K562 (cell line): ENCODE results near the gene USP27X. TPM values are rescaled to one million over a fixed set of nuclear protein-coding genes. Genes with fewer than 3 reads are reported as not detected.

Source experiments
- ATAC-seq: fragments of 200-7000 bp; cut with Tn5 transposase; 3 replicates; pipeline ENCODE4 v1.9.1; 2020; ENCODE audit warnings: moderate library complexity
- BruUV-seq: library from RNA; stranded (reverse); fragments of 400-500 nt; replicated peaks from 2 replicates; lab custom pipeline; 2021; lab: Mats Ljungman, UMichigan
- CTCF ChIA-PET: fragments of 300-600 bp; formaldehyde crosslinking; extraction: SDS; loops from one replicate; lab custom pipeline; 2021; ENCODE audit warnings: low intra/inter-chr PET ratio; lab: Yijun Ruan, JAX
- POLR2A ChIA-PET: fragments of 300-600, 350-650 bp; sonication (Branson Sonifier 250); formaldehyde crosslinking; extraction: SDS; loops from one replicate; lab custom pipeline; 2021; ENCODE audit warnings: antibody characterized with exemption, inconsistent platforms; lab: Yijun Ruan, JAX
- DNase-seq, 4 experiments: peaks; one replicate each; pipeline versions ENCODE4 v3.0.0 to v3.0.0-alpha.2; 2011 to 2018; ENCODE audit warnings: low spot score in 3 of 4, mixed read lengths in 3 of 4; ENCODE audit errors: extremely low read depth in 1 of 4
- FAIRE-seq: peaks from 2 replicates; lab custom pipeline; 2011; peaks lifted over from hg19 to GRCh38; lab: Jason Lieb, UNC
- H2AFZ ChIP-seq: 2 replicates; pipeline ENCODE4 v1.6.0; 2011; ENCODE audit warnings: low read depth, low read length, control low read depth, inconsistent platforms
- H3K27ac ChIP-seq: fragments of 200-600 bp; 3 replicates; pipeline ENCODE4 v1.8.0; 2011; ENCODE audit warnings: low read depth, mild to moderate bottlenecking, control low read depth, inconsistent platforms, low read length, moderate library complexity, mixed read lengths; ENCODE audit errors: extremely low read depth
- H3K27me3 ChIP-seq, 2 experiments: fragments of 300-600 bp in 1 of 2; 2 replicates in 1 of 2; 3 replicates in 1 of 2; pipeline versions ENCODE4 v1.6.0 to v1.8.0; 2011; ENCODE audit warnings: inconsistent platforms in 2 of 2, low read length in 2 of 2, mild to moderate bottlenecking in 1 of 2, mixed read lengths in 1 of 2, moderate library complexity in 1 of 2; ENCODE audit not compliant: control insufficient read depth in 2 of 2, insufficient read depth in 2 of 2
- H3K36me3 ChIP-seq: fragments of 300-600 bp; 3 replicates; pipeline ENCODE4 v1.8.0; 2011; ENCODE audit warnings: mild to moderate bottlenecking, low read length, inconsistent platforms; ENCODE audit not compliant: control insufficient read depth, insufficient read depth
- H3K4me1 ChIP-seq, 2 experiments: fragments of 200-600 bp in 1 of 2; replicated peaks in 1 of 2; 2 replicates in 1 of 2; 3 replicates in 1 of 2; pipeline versions ENCODE4 v1.5.1 to v1.8.0; 2011; ENCODE audit warnings: inconsistent platforms in 2 of 2, low read length in 2 of 2, mild to moderate bottlenecking in 1 of 2, mixed read lengths in 1 of 2, moderate library complexity in 1 of 2; ENCODE audit not compliant: control insufficient read depth in 2 of 2, insufficient read depth in 2 of 2
- H3K4me2 ChIP-seq: 2 replicates; pipeline ENCODE4 v1.6.1; 2011; ENCODE audit warnings: low read length, control low read depth, inconsistent platforms, mixed read lengths; ENCODE audit not compliant: insufficient read depth
- H3K4me3 ChIP-seq: fragments of 200-600 bp; sonication (generic), shearing (Covaris generic); 2 replicates; pipeline ENCODE4 v1.5.1; 2016; ENCODE audit warnings: control low read depth, inconsistent platforms
- H3K79me2 ChIP-seq: fragments of 200-600 bp; 3 replicates; pipeline ENCODE4 v1.8.0; 2011; ENCODE audit warnings: low read length, inconsistent platforms; ENCODE audit not compliant: control insufficient read depth, insufficient read depth
- H3K9ac ChIP-seq, 2 experiments: 2 replicates each; pipeline versions ENCODE4 v1.6.0 to v1.6.1; 2011; ENCODE audit warnings: low read depth in 2 of 2, low read length in 2 of 2, control low read depth in 1 of 2, inconsistent platforms in 1 of 2, mild to moderate bottlenecking in 1 of 2, mixed read lengths in 1 of 2; ENCODE audit not compliant: insufficient read depth in 1 of 2
- H3K9me1 ChIP-seq: one replicate; pipeline ENCODE4 v1.6.0; 2011; ENCODE audit warnings: inconsistent platforms, mild to moderate bottlenecking, low read length, moderate library complexity; ENCODE audit not compliant: control insufficient read depth, insufficient read depth
- H3K9me3 ChIP-seq: replicated peaks from 2 replicates; pipeline ENCODE4 v1.5.1; 2011; ENCODE audit warnings: low read depth, low read length, inconsistent platforms; ENCODE audit not compliant: control insufficient read depth, insufficient read depth
- H4K20me1 ChIP-seq: replicated peaks from 2 replicates; pipeline ENCODE4 v1.6.1; 2011; ENCODE audit warnings: low read length, inconsistent platforms, mixed read lengths; ENCODE audit not compliant: control insufficient read depth, insufficient read depth
- BMI1 ChIP-seq: fragments of 150-350 bp; IDR thresholded peaks from 2 replicates; pipeline ENCODE4 v1.6.1; 2014; ENCODE audit warnings: low read length
- COPS2 ChIP-seq: fragments of 450-650 bp; conservative IDR thresholded peaks from 2 replicates; pipeline ENCODE4 v1.6.1; 2016; ENCODE audit warnings: mild to moderate bottlenecking, moderate library complexity
- CREBBP ChIP-seq: IDR thresholded peaks from one replicate; pipeline ENCODE4 v1.6.1; 2012; ENCODE audit warnings: low read depth, mild to moderate bottlenecking, control low read depth, inconsistent platforms, low read length
- GATA2 ChIP-seq: sonication (generic); formaldehyde crosslinking; IDR thresholded peaks from 2 replicates; pipeline ENCODE4 v1.4.0; 2020; ENCODE audit warnings: mild to moderate bottlenecking, missing genetic modification reagents
- KLF13 ChIP-seq: fragments of 450-650 bp; IDR thresholded peaks from 2 replicates; pipeline ENCODE4 v1.6.1; 2016; ENCODE audit warnings: missing genetic modification characterization, low read depth, mild to moderate bottlenecking, missing compliant biosample characterization, moderate library complexity, borderline replicate concordance
- SIN3B ChIP-seq: fragments of 450-650 bp; IDR thresholded peaks from 2 replicates; pipeline ENCODE4 v1.6.1; 2017; ENCODE audit warnings: low read depth, mild to moderate bottlenecking, moderate library complexity
- SP1 ChIP-seq: sonication (generic); formaldehyde crosslinking; IDR thresholded peaks from 2 replicates; pipeline ENCODE4 v1.8.1; 2022; ENCODE audit warnings: mild to moderate bottlenecking, missing genetic modification reagents
- SUPT5H ChIP-seq: fragments of 450-650 bp; IDR thresholded peaks from 2 replicates; pipeline ENCODE4 v1.6.1; 2016
- TRIM24 ChIP-seq, 2 experiments: fragments of 450-650 bp; IDR thresholded peaks; 2 replicates each; pipeline ENCODE4 v1.6.1; 2016
- USF2 ChIP-seq: sonication (generic); formaldehyde crosslinking; IDR thresholded peaks from 2 replicates; pipeline ENCODE4 v1.5.0; 2020; ENCODE audit warnings: missing genetic modification reagents
- whole genome bisulfite sequencing: fragments of 100-300 bp; shearing (Covaris generic); methylation state at CpG from one replicate; pipeline ENCODE4 v1.1.6; 2016; ENCODE audit warnings: low coverage, mixed read lengths; ENCODE audit not compliant: insufficient coverage; ENCODE audit errors: missing lambda C conversion rate; 5-methylcytosine and 5-hydroxymethylcytosine counted together
- in situ Hi-C: fragments of 300-500 bp; cut with MboI; formaldehyde crosslinking; loops from 4 replicates; pipeline ENCODE4 v1.15.0; 2018; ENCODE audit warnings: inconsistent platforms, mixed read lengths
- intact Hi-C: fragments of 100-400 bp; cut with micrococcal nuclease; formaldehyde crosslinking; loops from 2 replicates; pipeline ENCODE4 v1.14.2; 2022
- polyA plus RNA-seq, 8 experiments: library from polyadenylated mRNA; depleted of rRNA in 4 of 8; stranded (reverse) in 5 of 8; unstranded in 3 of 8; fragments of >200 nt; fragmentation: Nextera tagmentation in 2 of 8; fragmentation: Illumina TruSeq in 1 of 8; extraction: Ambion mirVana in 2 of 8; extraction: Trizol in 1 of 8; gene quantifications; 2 replicates each; pipeline versions ENCODE4 v1.2.1 to v1.2.3, GENCODE V29; 2011 to 2014; ENCODE audit warnings: inconsistent platforms in 1 of 8, missing spikeins in 1 of 8
- total RNA-seq, 7 experiments: library from RNA; depleted of rRNA in 6 of 7; stranded (reverse); fragments of >200 nt in 6 of 7; fragmentation: Illumina TruSeq in 2 of 7; extraction: Trizol in 2 of 7; gene quantifications; 2 replicates each; pipeline versions ENCODE4 v1.2.1 to v1.2.3, GENCODE V29; 2011 to 2021; ENCODE audit warnings: low replicate concordance in 1 of 7
- TF ChIP-seq, protein P1 (sequence below), 2 experiments: fragments of 450-650 bp; conservative IDR thresholded peaks; 2 replicates each; pipeline ENCODE4 v1.6.1; 2017; ENCODE audit warnings: mild to moderate bottlenecking in 2 of 2, moderate library complexity in 2 of 2
- TF ChIP-seq, protein P2 (sequence below), 2 experiments: fragments of 250-450 bp in 1 of 2; fragments of 450-650 bp in 1 of 2; sonication (Bioruptor Pico) in 1 of 2; IDR thresholded peaks; 2 replicates each; pipeline versions ENCODE4 v1.6.1 to v1.8.0; 2016 to 2021; ENCODE audit warnings: mild to moderate bottlenecking in 2 of 2, moderate library complexity in 2 of 2, missing compliant biosample characterization in 1 of 2, missing genetic modification characterization in 1 of 2
- TF ChIP-seq, protein P3 (sequence below): sonication (generic); formaldehyde crosslinking; IDR thresholded peaks from 2 replicates; pipeline ENCODE4 v1.8.0; 2023; ENCODE audit warnings: mild to moderate bottlenecking, missing genetic modification reagents

The USP27X gene
- total and polyA plus RNA-seq, 9 of the 15 experiments (the other 6 are each of a cell fraction or from before 2014, with no cell fraction given): 0.15 to 4.7 (median 1.6) TPM

- ATAC-seq (no peak), FAIRE-seq (no peak), DNase-seq (no peak)
- Histone ChIP-seq H3K9ac (no peak overlapping the region), H3K9me1 (no peaks in the 10 kb centered on the region), H3K27ac (no peak overlapping the region), H4K20me1 (no peaks in the 10 kb centered on the region), H3K4me3 (no peak overlapping the region), H3K4me1 (peaks cover 0 to 29% of the 10 kb centered on the region in 2 experiments; a peak in 2 of 5 replicates), H3K9me3 (no peaks in the 10 kb centered on the region), H3K79me2 (no peaks in the 10 kb centered on the region), H3K4me2 (no peak overlapping the region), H2AFZ (no peak overlapping the region), H3K36me3 (no peaks in the 10 kb centered on the region), H3K27me3 (no peaks in the 10 kb centered on the region)
- BruUV-seq: no TSS peak
- ChIA-PET POLR2A (no interaction called here), CTCF (no interaction called here)
- intact Hi-C loops: no loop called here
- WGBS: 0% methylated on average over 2 of the region's 2 CpGs
- in situ Hi-C loops: no loop called here
- TF ChIP-seq BMI1 (no peak), USF2 (CRISPR knock-in tag) (no peak), KLF13 (tag) (no peak), SIN3B (no peak), TRIM24 (IDR thresholded peaks at IDR 0.05) (no peak), CREBBP (no peak), COPS2 (no peak), SP1 (CRISPR knock-in tag) (no peak), SUPT5H (no peak), GATA2 (CRISPR knock-in tag) (no peak)
- TF ChIP-seq, protein P1, sequence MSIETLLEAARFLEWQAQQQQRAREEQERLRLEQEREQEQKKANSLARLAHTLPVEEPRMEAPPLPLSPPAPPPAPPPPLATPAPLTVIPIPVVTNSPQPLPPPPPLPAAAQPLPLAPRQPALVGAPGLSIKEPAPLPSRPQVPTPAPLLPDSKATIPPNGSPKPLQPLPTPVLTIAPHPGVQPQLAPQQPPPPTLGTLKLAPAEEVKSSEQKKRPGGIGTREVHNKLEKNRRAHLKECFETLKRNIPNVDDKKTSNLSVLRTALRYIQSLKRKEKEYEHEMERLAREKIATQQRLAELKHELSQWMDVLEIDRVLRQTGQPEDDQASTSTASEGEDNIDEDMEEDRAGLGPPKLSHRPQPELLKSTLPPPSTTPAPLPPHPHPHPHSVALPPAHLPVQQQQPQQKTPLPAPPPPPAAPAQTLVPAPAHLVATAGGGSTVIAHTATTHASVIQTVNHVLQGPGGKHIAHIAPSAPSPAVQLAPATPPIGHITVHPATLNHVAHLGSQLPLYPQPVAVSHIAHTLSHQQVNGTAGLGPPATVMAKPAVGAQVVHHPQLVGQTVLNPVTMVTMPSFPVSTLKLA (conservative IDR thresholded peaks at IDR 0.05): no peak
- TF ChIP-seq, protein P2, sequence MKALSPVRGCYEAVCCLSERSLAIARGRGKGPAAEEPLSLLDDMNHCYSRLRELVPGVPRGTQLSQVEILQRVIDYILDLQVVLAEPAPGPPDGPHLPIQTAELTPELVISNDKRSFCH (CRISPR knock-in tag; IDR thresholded peaks at IDR 0.05): no peak
- TF ChIP-seq, protein P2 (tag; IDR thresholded peaks at IDR 0.05): no peak
- TF ChIP-seq, protein P3, sequence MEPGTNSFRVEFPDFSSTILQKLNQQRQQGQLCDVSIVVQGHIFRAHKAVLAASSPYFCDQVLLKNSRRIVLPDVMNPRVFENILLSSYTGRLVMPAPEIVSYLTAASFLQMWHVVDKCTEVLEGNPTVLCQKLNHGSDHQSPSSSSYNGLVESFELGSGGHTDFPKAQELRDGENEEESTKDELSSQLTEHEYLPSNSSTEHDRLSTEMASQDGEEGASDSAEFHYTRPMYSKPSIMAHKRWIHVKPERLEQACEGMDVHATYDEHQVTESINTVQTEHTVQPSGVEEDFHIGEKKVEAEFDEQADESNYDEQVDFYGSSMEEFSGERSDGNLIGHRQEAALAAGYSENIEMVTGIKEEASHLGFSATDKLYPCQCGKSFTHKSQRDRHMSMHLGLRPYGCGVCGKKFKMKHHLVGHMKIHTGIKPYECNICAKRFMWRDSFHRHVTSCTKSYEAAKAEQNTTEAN (CRISPR knock-in tag): no peak
Observed at GRCh38 chrX:49858341-49858740, 20.9 kb upstream of the USP27X start.
